ENCODE measurements around the gene IFNA10. TPM values are rescaled to one million over a fixed set of nuclear protein-coding genes. Genes with fewer than 3 reads are reported as not detected.
"Not testable (repeated sequence)": the region's sequence is repeated elsewhere in the genome, so short reads cannot be mapped to it uniquely, and the experiment has no call there.

The IFNA10 gene
- polyA plus RNA-seq: not detected

- not testable (repeated sequence) for H3K27ac ChIP-seq (ENCODE audit: low read depth in 2 of 2, low read length in 1 of 2); H3K4me3 ChIP-seq (ENCODE audit: low read depth in 1 of 2, low read length in 2 of 2); H3K27me3 ChIP-seq (ENCODE audit: control insufficient read depth in 1 of 2, insufficient read depth in 2 of 2, low read length in 2 of 2); H3K4me1 ChIP-seq (ENCODE audit: control insufficient read depth in 2 of 2, insufficient read depth in 2 of 2, low read length in 1 of 2); H3K36me3 ChIP-seq (ENCODE audit: control insufficient read depth in 2 of 2, insufficient read depth in 2 of 2, low read length in 1 of 2); H3K9me3 ChIP-seq (ENCODE audit: control insufficient read depth in 2 of 2, insufficient read depth in 1 of 2, low read depth in 1 of 2, low read length in 1 of 2)
- WGBS, 2 donors: 85 to 86% methylated on average over 3 of the region's 3 CpGs
Observed at GRCh38 chr9:21207043-21207442, at the start of gene IFNA10. IFNA10 (minus strand) TSS chr9:21207143; CDS start chr9:21207097, 46 bp downstream.

- no peaks in the 10 kb centered on the region for H3K27me3 ChIP-seq (ENCODE audit: control insufficient read depth in 1 of 2, insufficient read depth in 2 of 2, low read length in 2 of 2)
- H3K36me3 ChIP-seq (ENCODE audit: control insufficient read depth in 2 of 2, insufficient read depth in 2 of 2, low read length in 1 of 2): no peaks in the 10 kb centered on the region
- H3K4me1 ChIP-seq (ENCODE audit: control insufficient read depth in 2 of 2, insufficient read depth in 2 of 2, low read length in 1 of 2): no peaks in the 10 kb centered on the region
- WGBS, 2 donors: 83 to 87% methylated on average over 5 of the region's 5 CpGs
- no peaks in the 10 kb centered on the region for H3K9me3 ChIP-seq (ENCODE audit: control insufficient read depth in 2 of 2, insufficient read depth in 1 of 2, low read depth in 1 of 2, low read length in 1 of 2)
- H3K27ac ChIP-seq (ENCODE audit: low read depth in 2 of 2, low read length in 1 of 2): no peak overlapping the region
- H3K4me3 ChIP-seq (ENCODE audit: low read depth in 1 of 2, low read length in 2 of 2): no peak overlapping the region
Observed at GRCh38 chr9:21255538-21256212, 48.7 kb upstream of the IFNA10 start.

GRCh38 chr9:21252721-21253547 is 46.0 kb upstream of the IFNA10 start:
- Histone ChIP-seq H3K4me3 (ENCODE audit: low read depth in 1 of 2, low read length in 2 of 2) (no peak overlapping the region), H3K9me3 (ENCODE audit: control insufficient read depth in 2 of 2, insufficient read depth in 1 of 2, low read depth in 1 of 2, low read length in 1 of 2) (no peaks in the 10 kb centered on the region), H3K36me3 (ENCODE audit: control insufficient read depth in 2 of 2, insufficient read depth in 2 of 2, low read length in 1 of 2) (no peaks in the 10 kb centered on the region), H3K27me3 (ENCODE audit: control insufficient read depth in 1 of 2, insufficient read depth in 2 of 2, low read length in 2 of 2) (no peaks in the 10 kb centered on the region), H3K4me1 (ENCODE audit: control insufficient read depth in 2 of 2, insufficient read depth in 2 of 2, low read length in 1 of 2) (no peaks in the 10 kb centered on the region), H3K27ac (ENCODE audit: low read depth in 2 of 2, low read length in 1 of 2) (no peak overlapping the region)
- 0% methylated on average over 3 of the region's 3 CpGs for WGBS, 2 donors

- H3K4me3 ChIP-seq (ENCODE audit: low read depth in 1 of 2, low read length in 2 of 2): no peak overlapping the region
- no peaks in the 10 kb centered on the region for H3K9me3 ChIP-seq (ENCODE audit: control insufficient read depth in 2 of 2, insufficient read depth in 1 of 2, low read depth in 1 of 2, low read length in 1 of 2)
- no peaks in the 10 kb centered on the region for H3K27me3 ChIP-seq (ENCODE audit: control insufficient read depth in 1 of 2, insufficient read depth in 2 of 2, low read length in 2 of 2)
- WGBS, 2 donors: 56 to 70% methylated on average over 4 of the region's 4 CpGs
- H3K36me3 ChIP-seq (ENCODE audit: control insufficient read depth in 2 of 2, insufficient read depth in 2 of 2, low read length in 1 of 2): no peaks in the 10 kb centered on the region
- no peak overlapping the region for H3K27ac ChIP-seq (ENCODE audit: low read depth in 2 of 2, low read length in 1 of 2)
- no peaks in the 10 kb centered on the region for H3K4me1 ChIP-seq (ENCODE audit: control insufficient read depth in 2 of 2, insufficient read depth in 2 of 2, low read length in 1 of 2)
Observed at GRCh38 chr9:21251638-21252037, 44.7 kb upstream of the IFNA10 start.

GRCh38 chr9:21251190-21251589 is 44.2 kb upstream of the IFNA10 start:
- Histone ChIP-seq H3K27ac (ENCODE audit: low read depth in 2 of 2, low read length in 1 of 2) (no peak overlapping the region), H3K36me3 (ENCODE audit: control insufficient read depth in 2 of 2, insufficient read depth in 2 of 2, low read length in 1 of 2) (no peaks in the 10 kb centered on the region), H3K4me3 (ENCODE audit: low read depth in 1 of 2, low read length in 2 of 2) (no peak overlapping the region), H3K9me3 (ENCODE audit: control insufficient read depth in 2 of 2, insufficient read depth in 1 of 2, low read depth in 1 of 2, low read length in 1 of 2) (no peaks in the 10 kb centered on the region), H3K4me1 (ENCODE audit: control insufficient read depth in 2 of 2, insufficient read depth in 2 of 2, low read length in 1 of 2) (no peaks in the 10 kb centered on the region), H3K27me3 (ENCODE audit: control insufficient read depth in 1 of 2, insufficient read depth in 2 of 2, low read length in 2 of 2) (no peaks in the 10 kb centered on the region)
- 35 to 36% methylated on average over 1 of the region's 1 CpG for whole genome bisulfite sequencing, 2 donors

GRCh38 chr9:21244836-21245235 is 37.9 kb upstream of the IFNA10 start:
- WGBS, 2 donors: 54 to 62% methylated on average over 2 of the region's 2 CpGs
- Histone ChIP-seq H3K4me1 (ENCODE audit: control insufficient read depth in 2 of 2, insufficient read depth in 2 of 2, low read length in 1 of 2) (no peaks in the 10 kb centered on the region), H3K4me3 (ENCODE audit: low read depth in 1 of 2, low read length in 2 of 2) (no peak overlapping the region), H3K27me3 (ENCODE audit: control insufficient read depth in 1 of 2, insufficient read depth in 2 of 2, low read length in 2 of 2) (no peaks in the 10 kb centered on the region), H3K36me3 (ENCODE audit: control insufficient read depth in 2 of 2, insufficient read depth in 2 of 2, low read length in 1 of 2) (no peaks in the 10 kb centered on the region), H3K9me3 (ENCODE audit: control insufficient read depth in 2 of 2, insufficient read depth in 1 of 2, low read depth in 1 of 2, low read length in 1 of 2) (no peaks in the 10 kb centered on the region), H3K27ac (ENCODE audit: low read depth in 2 of 2, low read length in 1 of 2) (no peak overlapping the region)

- no peak within 1 kb of the TSS for H3K4me3 ChIP-seq (ENCODE audit: low read depth in 1 of 2, low read length in 2 of 2)
- no peaks in the 10 kb centered on the region for H3K36me3 ChIP-seq (ENCODE audit: control insufficient read depth in 2 of 2, insufficient read depth in 2 of 2, low read length in 1 of 2)
- no peak within 1 kb of the TSS for H3K27ac ChIP-seq (ENCODE audit: low read depth in 2 of 2, low read length in 1 of 2)
- no peaks in the 10 kb centered on the region for H3K27me3 ChIP-seq (ENCODE audit: control insufficient read depth in 1 of 2, insufficient read depth in 2 of 2, low read length in 2 of 2)
- no peaks in the 10 kb centered on the region for H3K9me3 ChIP-seq (ENCODE audit: control insufficient read depth in 2 of 2, insufficient read depth in 1 of 2, low read depth in 1 of 2, low read length in 1 of 2)
- WGBS, 2 donors: 84 to 88% methylated on average over 2 of the region's 2 CpGs
- no peaks in the 10 kb centered on the region for H3K4me1 ChIP-seq (ENCODE audit: control insufficient read depth in 2 of 2, insufficient read depth in 2 of 2, low read length in 1 of 2)
Observed at GRCh38 chr9:21239911-21240310, 33.0 kb upstream of the IFNA10 start, which contains the start of gene IFNA14. IFNA14 (minus strand) TSS chr9:21240005; CDS start chr9:21239935, 70 bp downstream.

- WGBS, 2 donors: 15 to 26% methylated on average over 1 of the region's 1 CpG
- H3K4me1 ChIP-seq (ENCODE audit: control insufficient read depth in 2 of 2, insufficient read depth in 2 of 2, low read length in 1 of 2); H3K27ac ChIP-seq (ENCODE audit: low read depth in 2 of 2, low read length in 1 of 2); H3K27me3 ChIP-seq (ENCODE audit: control insufficient read depth in 1 of 2, insufficient read depth in 2 of 2, low read length in 2 of 2); H3K9me3 ChIP-seq (ENCODE audit: control insufficient read depth in 2 of 2, insufficient read depth in 1 of 2, low read depth in 1 of 2, low read length in 1 of 2); H3K36me3 ChIP-seq (ENCODE audit: control insufficient read depth in 2 of 2, insufficient read depth in 2 of 2, low read length in 1 of 2); H3K4me3 ChIP-seq (ENCODE audit: low read depth in 1 of 2, low read length in 2 of 2): not testable (repeated sequence)
Observed at GRCh38 chr9:21236360-21236714, 29.4 kb upstream of the IFNA10 start.

GRCh38 chr9:21235468-21236359 is 28.8 kb upstream of the IFNA10 start:
- 35 to 37% methylated on average over 8 of the region's 8 CpGs for WGBS, 2 donors
- not testable (repeated sequence) for H3K27me3 ChIP-seq (ENCODE audit: control insufficient read depth in 1 of 2, insufficient read depth in 2 of 2, low read length in 2 of 2); H3K9me3 ChIP-seq (ENCODE audit: control insufficient read depth in 2 of 2, insufficient read depth in 1 of 2, low read depth in 1 of 2, low read length in 1 of 2); H3K27ac ChIP-seq (ENCODE audit: low read depth in 2 of 2, low read length in 1 of 2); H3K4me1 ChIP-seq (ENCODE audit: control insufficient read depth in 2 of 2, insufficient read depth in 2 of 2, low read length in 1 of 2); H3K4me3 ChIP-seq (ENCODE audit: low read depth in 1 of 2, low read length in 2 of 2); H3K36me3 ChIP-seq (ENCODE audit: control insufficient read depth in 2 of 2, insufficient read depth in 2 of 2, low read length in 1 of 2)

All from esophagus (tissue), 2 donors.